SK-N-MC (cell line): Measurements from ENCODE around the gene TMTC1.

Experiments
- DNase-seq: peaks from one replicate; pipeline ENCODE4 v3.0.0-alpha.2; 2011; ENCODE audit warnings: low read depth, low spot score
- H3K27ac ChIP-seq: fragments of 200-600 bp; sonication (generic); 2 replicates; pipeline ENCODE4 v1.5.1; 2016; ENCODE audit warnings: mixed run types
- H3K36me3 ChIP-seq: fragments of 200-600 bp; sonication (generic); 2 replicates; pipeline ENCODE4 v1.6.1; 2017; ENCODE audit warnings: antibody characterized with exemption, low read length, mixed read lengths; ENCODE audit not compliant: insufficient read depth
- H3K4me3 ChIP-seq: fragments of 200-600 bp; sonication (generic); 2 replicates; pipeline ENCODE4 v1.5.1; 2016
- H3K9ac ChIP-seq: fragments of 200-600 bp; sonication (generic); 2 replicates; pipeline ENCODE4 v1.8.0; 2017; ENCODE audit warnings: mixed run types, mixed read lengths; ENCODE audit not compliant: insufficient read length
- H3K9me3 ChIP-seq: fragments of 200-600 bp; sonication (generic); 2 replicates; pipeline ENCODE4 v1.6.1; 2017; ENCODE audit warnings: low read depth, mild to moderate bottlenecking, antibody characterized with exemption, low read length, moderate library complexity, mixed read lengths
- EZH2 ChIP-seq: fragments of 200-600 bp; sonication (generic); IDR thresholded peaks from one replicate; pipeline ENCODE4 v1.6.1; 2017; ENCODE audit warnings: antibody characterized with exemption
- FOXP2 ChIP-seq: optimal IDR thresholded peaks from 2 replicates; pipeline ENCODE3; 2011; ENCODE audit warnings: mild to moderate bottlenecking, moderate library complexity; ENCODE audit not compliant: insufficient read depth; ENCODE audit errors: extremely low read length, control extremely low read depth
- POLR2AphosphoS5 ChIP-seq: IDR thresholded peaks from 2 replicates; pipeline ENCODE4 v1.6.1; 2012; ENCODE audit warnings: mild to moderate bottlenecking, low read depth, low read length, borderline replicate concordance

Gene TMTC1

DNA sequence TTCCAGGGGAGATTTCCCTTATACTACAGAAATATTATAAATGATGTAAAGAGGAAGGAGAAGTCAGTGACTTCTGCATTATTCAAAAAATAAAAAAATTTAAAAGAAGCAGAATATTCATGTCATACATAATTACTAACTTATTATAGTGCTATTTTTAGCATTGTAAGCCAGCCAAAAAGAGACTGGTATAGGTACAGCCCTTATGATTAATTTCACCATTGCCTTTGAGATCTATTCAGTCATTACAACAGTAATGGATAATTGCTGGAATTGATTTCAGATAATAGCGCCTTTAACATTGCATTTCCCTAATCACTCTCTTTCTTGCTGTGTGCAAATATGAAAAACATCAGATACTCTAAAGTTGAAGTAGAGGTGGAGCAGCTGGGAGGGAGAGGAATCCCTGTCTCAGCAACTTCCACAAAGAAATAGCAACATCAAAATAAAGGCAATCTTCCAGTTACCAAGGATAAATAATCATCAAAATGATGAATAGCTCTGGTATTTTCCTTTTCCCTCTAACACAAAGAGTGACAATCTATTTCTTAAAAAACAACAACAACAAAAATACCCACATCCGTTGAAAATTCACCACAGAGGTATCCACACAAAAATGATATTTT lies 214.5 kb downstream of the TMTC1 start:
- TF ChIP-seq POLR2AphosphoS5 (no peak), FOXP2 (no peak)
- no peak for DNase-seq
- Histone ChIP-seq H3K36me3 (no peaks in the 10 kb centered on the region), H3K9me3 (no peaks in the 10 kb centered on the region), H3K9ac (no peak overlapping the region), H3K4me3 (no peak overlapping the region), H3K27ac (no peak overlapping the region)

DNA sequence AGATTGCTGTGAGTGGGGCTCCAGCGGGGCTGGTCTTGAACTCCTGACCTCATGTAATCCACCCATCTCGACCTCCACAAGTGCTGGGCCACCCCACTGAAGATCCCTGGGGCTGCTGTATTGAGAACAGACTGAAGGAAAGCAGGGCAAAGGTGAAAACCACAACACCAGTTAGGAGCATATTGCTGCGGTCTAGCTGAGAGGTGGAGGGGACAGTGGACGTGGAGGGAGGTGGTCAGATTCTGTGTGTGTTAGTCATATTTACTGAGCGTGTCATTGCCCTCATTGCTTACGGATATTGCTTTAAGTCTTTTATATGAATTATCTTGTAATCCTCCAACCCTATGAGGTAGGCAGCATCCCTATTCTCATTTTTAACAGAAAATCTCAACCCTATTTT lies 217.3 kb downstream of the TMTC1 start:
- H3K4me3 ChIP-seq: no peak overlapping the region
- H3K9me3 ChIP-seq: no peaks in the 10 kb centered on the region
- TF ChIP-seq POLR2AphosphoS5 (no peak), EZH2 (no peak), FOXP2 (no peak)
- H3K27ac ChIP-seq: no peak overlapping the region
- DNase-seq: no peak
- H3K9ac ChIP-seq: no peak overlapping the region
- H3K36me3 ChIP-seq: no peaks in the 10 kb centered on the region

DNA sequence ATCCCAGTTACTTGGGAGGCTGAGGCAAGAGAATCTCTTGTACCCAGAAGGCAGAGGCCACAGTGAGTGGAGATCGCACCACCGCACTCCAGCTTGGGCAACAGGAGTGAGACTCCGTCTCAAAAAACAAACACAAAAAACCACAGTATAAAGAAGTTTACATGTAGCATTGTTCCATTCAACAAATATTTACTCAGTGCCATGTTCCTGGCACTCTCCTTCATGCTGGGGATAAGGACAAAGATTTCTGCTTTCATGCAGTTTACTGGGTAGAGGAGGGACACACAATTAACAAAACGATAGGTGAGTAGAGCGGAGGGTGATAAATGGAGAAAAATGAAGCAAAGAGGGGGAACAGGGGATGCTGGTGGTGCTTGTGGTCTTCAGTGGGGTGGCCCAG lies 218.0 kb downstream of the TMTC1 start:
- H3K27ac ChIP-seq: no peak overlapping the region
- DNase-seq: no peak
- H3K9ac ChIP-seq: no peak overlapping the region
- TF ChIP-seq EZH2 (no peak), FOXP2 (no peak), POLR2AphosphoS5 (no peak)
- no peaks in the 10 kb centered on the region for H3K9me3 ChIP-seq
- H3K4me3 ChIP-seq: no peak overlapping the region
- H3K36me3 ChIP-seq: no peaks in the 10 kb centered on the region

DNA sequence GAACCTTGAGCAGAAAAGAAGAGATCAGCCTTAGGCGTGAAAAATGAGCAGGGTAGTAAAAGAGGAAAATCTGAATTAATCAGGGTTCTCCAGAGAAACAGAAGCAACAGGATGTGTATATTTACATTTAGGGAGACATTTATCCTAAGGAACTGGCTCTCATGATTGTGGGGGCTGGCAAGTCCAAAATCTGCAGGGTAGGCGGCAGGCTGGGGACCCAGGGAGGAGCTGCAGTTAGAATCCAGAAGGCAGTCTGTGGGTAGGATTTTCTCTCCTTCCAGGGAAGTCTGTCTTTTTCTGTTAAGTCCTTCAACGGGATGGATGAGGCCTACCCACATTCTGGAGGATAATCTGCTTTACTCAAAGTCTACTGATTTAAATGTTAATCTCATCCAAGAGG lies 218.8 kb downstream of the TMTC1 start:
- TF ChIP-seq EZH2: no peak
- TF ChIP-seq FOXP2: no peak
- TF ChIP-seq POLR2AphosphoS5: no peak
- no peaks in the 10 kb centered on the region for H3K9me3 ChIP-seq
- H3K36me3 ChIP-seq: no peaks in the 10 kb centered on the region
- no peak overlapping the region for H3K4me3 ChIP-seq
- no peak for DNase-seq
- H3K27ac ChIP-seq: no peak overlapping the region
- no peak overlapping the region for H3K9ac ChIP-seq

DNA sequence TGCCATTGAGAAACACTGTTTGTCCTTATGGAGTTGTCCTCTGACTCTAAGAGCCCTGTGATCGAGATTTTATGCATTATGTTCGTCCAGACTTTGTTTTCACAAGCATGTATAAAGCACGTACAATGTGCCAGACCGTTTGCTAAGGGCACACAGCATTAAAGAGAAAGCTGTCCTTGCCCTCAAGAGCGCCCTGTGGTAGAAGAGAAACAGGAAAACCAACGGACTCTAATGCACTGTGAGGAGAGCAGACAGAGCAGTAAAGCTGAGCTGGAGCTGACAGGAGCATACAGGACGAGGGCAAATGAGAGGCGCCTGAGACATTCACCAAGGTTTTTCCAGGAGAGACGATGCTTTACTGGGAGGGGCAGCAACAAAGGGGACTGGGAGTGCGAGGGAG lies 220.1 kb downstream of the TMTC1 start:
- no peak overlapping the region for H3K9ac ChIP-seq

DNA sequence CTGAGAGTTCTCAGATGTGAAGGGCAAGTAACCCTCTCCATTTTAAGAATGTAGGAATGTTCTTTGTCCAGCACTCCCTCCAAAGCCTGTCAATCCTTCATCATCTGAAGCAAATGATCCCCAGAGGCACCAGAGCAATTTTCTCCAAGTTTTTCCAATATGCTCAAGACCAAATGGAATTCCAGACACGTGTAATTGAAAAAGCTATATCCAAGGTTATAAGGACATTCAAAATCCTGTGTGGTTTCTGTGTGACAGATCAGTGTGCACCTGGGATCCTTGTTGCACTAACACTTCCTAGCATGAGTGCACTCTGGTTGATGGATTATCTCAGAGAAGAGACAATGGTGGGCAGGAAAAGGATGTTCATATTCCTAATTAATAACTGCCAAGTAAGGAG lies 220.7 kb downstream of the TMTC1 start:
- Histone ChIP-seq H3K4me3 (no peak overlapping the region), H3K9me3 (no peaks in the 10 kb centered on the region), H3K27ac (no peak overlapping the region), H3K36me3 (no peaks in the 10 kb centered on the region), H3K9ac (no peak overlapping the region)
- TF ChIP-seq POLR2AphosphoS5 (no peak), FOXP2 (no peak)
- no peak for DNase-seq

More for the DNA sequence above, 220.1 kb downstream of the TMTC1 start:
- no peak for DNase-seq
- no peaks in the 10 kb centered on the region for H3K9me3 ChIP-seq
- H3K4me3 ChIP-seq: no peak overlapping the region
- no peak for TF ChIP-seq FOXP2
- H3K36me3 ChIP-seq: no peaks in the 10 kb centered on the region
- no peak overlapping the region for H3K27ac ChIP-seq

DNA sequence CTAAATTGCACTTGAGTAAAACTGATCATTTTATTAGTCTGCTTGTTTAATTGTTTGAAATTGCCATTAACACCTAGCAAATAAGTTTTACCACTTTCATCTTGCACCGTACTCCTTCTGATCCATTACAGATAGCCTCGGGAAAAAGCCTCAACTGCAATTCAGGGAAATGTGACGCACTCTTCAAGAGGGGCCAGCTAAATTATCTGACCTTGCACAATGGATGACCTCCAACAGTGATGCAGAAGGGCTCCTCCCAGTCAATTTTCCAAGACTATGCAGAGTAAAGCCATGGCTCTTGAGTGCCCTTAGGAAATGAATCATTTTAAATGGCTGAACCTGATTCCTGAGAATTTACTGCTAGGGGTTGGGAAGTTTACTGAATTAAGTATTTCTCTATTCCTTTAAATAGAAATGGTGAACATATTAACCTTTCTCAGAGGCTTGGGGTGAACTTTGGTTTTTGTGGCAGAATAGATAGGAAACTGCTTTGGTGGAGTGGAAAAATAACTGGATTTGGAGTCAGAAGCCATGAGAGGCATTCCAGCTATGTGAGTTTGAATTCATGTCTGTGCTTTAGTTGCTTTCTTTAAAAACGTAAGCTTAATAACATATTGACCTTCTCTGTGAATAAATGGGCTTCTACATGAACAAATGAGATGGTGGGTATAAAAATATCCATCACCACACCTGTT lies 221.5 kb downstream of the TMTC1 start:
- H3K27ac ChIP-seq: no peak overlapping the region
- no peak for DNase-seq
- no peak overlapping the region for H3K9ac ChIP-seq
- H3K4me3 ChIP-seq: no peak overlapping the region
- no peaks in the 10 kb centered on the region for H3K36me3 ChIP-seq
- TF ChIP-seq FOXP2: no peak
- TF ChIP-seq POLR2AphosphoS5: no peak
- TF ChIP-seq EZH2: no peak
- H3K9me3 ChIP-seq: no peaks in the 10 kb centered on the region

DNA sequence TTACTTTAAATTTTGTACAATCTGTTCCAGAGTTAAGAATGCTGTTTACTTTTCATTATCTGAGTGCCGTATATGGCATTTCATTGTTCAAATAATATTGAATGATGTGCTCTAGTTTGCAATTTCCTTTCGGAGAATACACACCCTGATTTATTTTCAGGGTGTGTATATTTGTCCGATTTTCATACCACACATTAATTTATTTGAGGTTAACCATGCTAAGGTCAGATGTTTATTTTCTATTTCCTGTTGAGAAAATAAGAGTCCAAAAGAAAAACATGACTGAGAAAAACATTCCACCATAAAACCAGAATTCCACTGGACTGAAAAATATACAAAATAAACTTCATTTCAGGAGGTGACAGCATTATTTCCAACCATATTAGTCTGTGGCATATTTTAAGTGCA lies 222.1 kb downstream of the TMTC1 start:
- Histone ChIP-seq H3K9me3 (no peaks in the 10 kb centered on the region), H3K4me3 (no peak overlapping the region), H3K36me3 (no peaks in the 10 kb centered on the region), H3K9ac (no peak overlapping the region), H3K27ac (no peak overlapping the region)
- no peak for TF ChIP-seq FOXP2
- TF ChIP-seq POLR2AphosphoS5: no peak
- no peak for TF ChIP-seq EZH2
- no peak for DNase-seq

DNA sequence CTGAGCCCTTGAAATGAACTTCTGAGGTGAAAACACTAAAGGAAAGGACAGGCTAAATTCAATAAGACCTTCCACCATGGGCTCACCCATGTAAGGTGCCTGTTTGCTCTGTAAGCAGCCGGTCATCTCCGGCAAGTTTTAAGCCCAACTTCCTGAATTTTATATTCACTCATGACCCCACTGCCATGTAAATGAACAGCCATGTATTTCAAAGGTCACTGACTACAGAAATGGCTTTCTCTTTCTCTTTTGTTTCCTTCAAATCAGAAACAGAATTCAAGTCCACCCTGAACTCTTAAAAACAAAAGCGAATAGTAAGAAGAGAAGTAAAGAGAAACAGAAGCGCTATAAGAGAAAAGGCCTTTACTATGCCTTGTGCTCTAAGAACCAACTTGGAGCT lies 224.5 kb downstream of the TMTC1 start:
- no peak overlapping the region for H3K9ac ChIP-seq
- H3K27ac ChIP-seq: no peak overlapping the region
- H3K4me3 ChIP-seq: no peak overlapping the region
- TF ChIP-seq FOXP2: no peak
- TF ChIP-seq POLR2AphosphoS5: no peak
- TF ChIP-seq EZH2: no peak
- DNase-seq: no peak
- H3K9me3 ChIP-seq: no peaks in the 10 kb centered on the region
- H3K36me3 ChIP-seq: no peaks in the 10 kb centered on the region
